ENCODE results near the gene SLC22A16. TPM values are rescaled to one million over a fixed set of nuclear protein-coding genes. Genes with fewer than 3 reads are reported as not detected.
"Not testable (repeated sequence)": the region's sequence is repeated elsewhere in the genome, so short reads cannot be mapped to it uniquely, and the experiment has no call there.

The SLC22A16 gene
- total and polyA plus RNA-seq, 2 donors, result 1.0 to 1.9 TPM

DNA sequence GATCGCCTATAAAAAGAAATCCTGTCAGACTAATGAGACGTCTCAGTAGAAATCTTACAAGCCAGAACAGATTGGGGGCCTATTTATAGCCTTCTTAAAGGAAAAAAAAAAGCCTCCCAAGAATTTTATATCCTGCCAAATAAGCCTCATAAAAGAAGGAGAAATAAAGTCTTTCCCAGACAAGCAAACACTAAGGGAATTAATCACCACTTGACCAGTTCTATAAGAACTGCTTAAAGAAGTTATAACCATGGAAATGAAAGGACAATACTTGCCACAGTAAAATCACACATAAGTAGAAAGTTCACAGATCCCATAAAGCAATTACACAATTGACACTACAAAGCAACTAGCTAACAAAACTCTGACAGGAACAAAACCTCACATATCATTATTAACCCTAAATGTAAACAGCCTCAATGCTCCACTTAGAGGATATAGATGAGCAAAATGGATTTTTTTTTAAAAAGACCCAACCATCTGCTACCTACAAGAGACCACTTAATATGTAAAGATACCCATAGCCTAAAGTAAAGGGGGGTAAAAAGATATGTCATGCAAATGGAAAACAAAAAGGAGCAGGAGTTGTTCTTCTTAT, 13.4 kb downstream of the SLC22A16 start:
- H3K27me3 ChIP-seq (ENCODE audit: control insufficient read depth in 2 of 2, insufficient read depth in 1 of 2, low read length in 1 of 2), result no peaks in the 10 kb centered on the region
- WGBS, result 93% methylated on average over 2 of the region's 2 CpGs

GRCh38 chr6:110461376-110461775, 15.0 kb downstream of the SLC22A16 start:
- no peaks in the 10 kb centered on the region for H3K4me1 ChIP-seq (ENCODE audit: control insufficient read depth in 2 of 2, insufficient read depth in 2 of 2, low read length in 2 of 2)
- WGBS, result 100% methylated on average over 1 of the region's 1 CpG
- H3K36me3 ChIP-seq (ENCODE audit: control insufficient read depth in 2 of 2, insufficient read depth in 2 of 2, low read length in 1 of 2), result no peaks in the 10 kb centered on the region
- H3K27ac ChIP-seq (ENCODE audit: low read depth in 1 of 2, low read length in 1 of 2), result no peak overlapping the region
- peaks cover 1 to 11% of the 10 kb centered on the region in 2 donors for H3K9me3 ChIP-seq (ENCODE audit: control insufficient read depth in 2 of 2, insufficient read depth in 1 of 2, low read length in 1 of 2)
- H3K27me3 ChIP-seq (ENCODE audit: control insufficient read depth in 2 of 2, insufficient read depth in 1 of 2, low read length in 1 of 2), result no peaks in the 10 kb centered on the region
- no peak for DNase-seq (ENCODE audit: low read depth in 6 of 9, low spot score in 9 of 9)
- H3K4me3 ChIP-seq (ENCODE audit: low read length in 2 of 2), result no peak overlapping the region

More for the DNA sequence above, 13.4 kb downstream of the SLC22A16 start:
- Histone ChIP-seq H3K27ac (ENCODE audit: low read depth in 1 of 2, low read length in 1 of 2) (no peak overlapping the region), H3K4me1 (ENCODE audit: control insufficient read depth in 2 of 2, insufficient read depth in 2 of 2, low read length in 2 of 2) (no peaks in the 10 kb centered on the region), H3K9me3 (ENCODE audit: control insufficient read depth in 2 of 2, insufficient read depth in 1 of 2, low read length in 1 of 2) (peaks cover 1 to 10% of the 10 kb centered on the region in 2 donors), H3K36me3 (ENCODE audit: control insufficient read depth in 2 of 2, insufficient read depth in 2 of 2, low read length in 1 of 2) (no peaks in the 10 kb centered on the region), H3K4me3 (ENCODE audit: low read length in 2 of 2) (no peak overlapping the region)
- peak in 1 of 9 donors; percentile 6 for DNase-seq (ENCODE audit: low read depth in 6 of 9, low spot score in 9 of 9)

GRCh38 chr6:110459137-110459536, 17.3 kb downstream of the SLC22A16 start:
- no peaks in the 10 kb centered on the region for H3K4me1 ChIP-seq (ENCODE audit: control insufficient read depth in 2 of 2, insufficient read depth in 2 of 2, low read length in 2 of 2)

DNA sequence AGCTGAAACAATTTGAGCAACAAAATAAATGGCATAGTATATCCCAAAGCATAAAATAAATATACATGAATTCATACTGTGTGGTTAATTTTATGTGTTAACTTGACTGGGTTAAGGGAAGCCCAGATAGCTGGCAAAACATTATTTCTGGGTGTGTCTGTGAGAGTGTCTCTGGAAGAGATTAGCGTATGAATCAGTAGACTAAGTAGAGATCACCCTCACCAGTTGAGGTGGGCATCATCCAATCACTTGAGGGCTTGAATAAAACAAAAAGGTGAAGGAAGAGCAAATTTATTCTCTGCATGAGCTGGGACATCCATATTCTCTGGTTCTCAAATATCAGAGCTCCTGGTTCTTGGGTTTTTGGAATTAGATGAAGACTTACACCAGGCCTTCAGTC, 17.9 kb downstream of the SLC22A16 start:
- H3K36me3 ChIP-seq (ENCODE audit: control insufficient read depth in 2 of 2, insufficient read depth in 2 of 2, low read length in 1 of 2), result no peaks in the 10 kb centered on the region
- DNase-seq (ENCODE audit: low read depth in 6 of 9, low spot score in 9 of 9), result no peak
- no peak overlapping the region for H3K27ac ChIP-seq (ENCODE audit: low read depth in 1 of 2, low read length in 1 of 2)
- no peaks in the 10 kb centered on the region for H3K27me3 ChIP-seq (ENCODE audit: control insufficient read depth in 2 of 2, insufficient read depth in 1 of 2, low read length in 1 of 2)
- peaks cover 1 to 11% of the 10 kb centered on the region in 2 donors for H3K9me3 ChIP-seq (ENCODE audit: control insufficient read depth in 2 of 2, insufficient read depth in 1 of 2, low read length in 1 of 2)
- 100% methylated on average over 1 of the region's 1 CpG for whole genome bisulfite sequencing
- no peaks in the 10 kb centered on the region for H3K4me1 ChIP-seq (ENCODE audit: control insufficient read depth in 2 of 2, insufficient read depth in 2 of 2, low read length in 2 of 2)
- no peak overlapping the region for H3K4me3 ChIP-seq (ENCODE audit: low read length in 2 of 2)

More at GRCh38 chr6:110459137-110459536, 17.3 kb downstream of the SLC22A16 start:
- Histone ChIP-seq H3K36me3 (ENCODE audit: control insufficient read depth in 2 of 2, insufficient read depth in 2 of 2, low read length in 1 of 2) (no peaks in the 10 kb centered on the region), H3K27ac (ENCODE audit: low read depth in 1 of 2, low read length in 1 of 2) (no peak overlapping the region), H3K9me3 (ENCODE audit: control insufficient read depth in 2 of 2, insufficient read depth in 1 of 2, low read length in 1 of 2) (peaks cover 1 to 11% of the 10 kb centered on the region in 2 donors), H3K27me3 (ENCODE audit: control insufficient read depth in 2 of 2, insufficient read depth in 1 of 2, low read length in 1 of 2) (no peaks in the 10 kb centered on the region), H3K4me3 (ENCODE audit: low read length in 2 of 2) (no peak overlapping the region)
- DNase-seq (ENCODE audit: low read depth in 6 of 9, low spot score in 9 of 9), result no peak
- WGBS, result 97% methylated on average over 2 of the region's 2 CpGs

DNA sequence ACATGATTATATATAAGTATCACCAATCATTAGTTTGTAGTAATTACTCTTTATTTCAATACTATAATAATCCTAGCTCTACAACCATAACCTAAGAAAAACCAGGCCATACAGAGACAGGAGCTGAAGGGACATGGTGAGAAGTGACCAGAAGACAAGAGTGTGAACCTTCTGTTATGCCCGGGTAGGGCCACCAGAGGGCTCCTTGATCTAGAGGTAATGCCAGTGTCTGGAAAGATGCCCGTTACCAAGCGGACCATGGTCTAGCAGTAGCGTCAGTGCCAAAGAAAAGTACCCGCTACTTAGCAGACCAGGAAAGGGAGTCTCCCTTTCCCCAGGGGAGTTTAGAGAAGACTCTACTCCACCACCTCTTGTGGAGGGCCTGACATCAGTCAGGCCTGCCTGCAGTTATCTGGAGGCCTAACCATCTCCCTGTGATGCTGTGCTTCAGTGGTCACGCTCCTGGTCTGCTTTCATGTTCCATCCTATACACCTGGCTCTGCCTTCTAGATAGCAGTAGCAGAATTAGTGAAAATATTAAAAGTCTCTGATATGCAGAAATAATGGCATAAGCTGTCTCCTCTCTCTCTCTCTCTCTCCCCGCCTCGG, 18.7 kb downstream of the SLC22A16 start:
- not testable (repeated sequence) for H3K27me3 ChIP-seq (ENCODE audit: control insufficient read depth in 2 of 2, insufficient read depth in 1 of 2, low read length in 1 of 2); H3K36me3 ChIP-seq (ENCODE audit: control insufficient read depth in 2 of 2, insufficient read depth in 2 of 2, low read length in 1 of 2); H3K4me1 ChIP-seq (ENCODE audit: control insufficient read depth in 2 of 2, insufficient read depth in 2 of 2, low read length in 2 of 2); DNase-seq (ENCODE audit: low read depth in 6 of 9, low spot score in 9 of 9); H3K27ac ChIP-seq (ENCODE audit: low read depth in 1 of 2, low read length in 1 of 2); H3K4me3 ChIP-seq (ENCODE audit: low read length in 2 of 2)
- WGBS, result 98% methylated on average over 8 of the region's 8 CpGs
- H3K9me3 ChIP-seq (ENCODE audit: control insufficient read depth in 2 of 2, insufficient read depth in 1 of 2, low read length in 1 of 2), result peaks cover 1 to 11% of the 10 kb centered on the region in 2 donors

- H3K4me3 ChIP-seq (ENCODE audit: low read length in 2 of 2), result no peak overlapping the region
- H3K9me3 ChIP-seq (ENCODE audit: control insufficient read depth in 2 of 2, insufficient read depth in 1 of 2, low read length in 1 of 2), result peaks cover 1 to 11% of the 10 kb centered on the region in 2 donors
- 96% methylated on average over 3 of the region's 3 CpGs for WGBS
- no peaks in the 10 kb centered on the region for H3K36me3 ChIP-seq (ENCODE audit: control insufficient read depth in 2 of 2, insufficient read depth in 2 of 2, low read length in 1 of 2)
- no peak for DNase-seq (ENCODE audit: low read depth in 6 of 9, low spot score in 9 of 9)
- no peaks in the 10 kb centered on the region for H3K4me1 ChIP-seq (ENCODE audit: control insufficient read depth in 2 of 2, insufficient read depth in 2 of 2, low read length in 2 of 2)
- H3K27me3 ChIP-seq (ENCODE audit: control insufficient read depth in 2 of 2, insufficient read depth in 1 of 2, low read length in 1 of 2), result no peaks in the 10 kb centered on the region
- no peak overlapping the region for H3K27ac ChIP-seq (ENCODE audit: low read depth in 1 of 2, low read length in 1 of 2)
Observed at GRCh38 chr6:110456694-110457093, 19.7 kb downstream of the SLC22A16 start.

DNA sequence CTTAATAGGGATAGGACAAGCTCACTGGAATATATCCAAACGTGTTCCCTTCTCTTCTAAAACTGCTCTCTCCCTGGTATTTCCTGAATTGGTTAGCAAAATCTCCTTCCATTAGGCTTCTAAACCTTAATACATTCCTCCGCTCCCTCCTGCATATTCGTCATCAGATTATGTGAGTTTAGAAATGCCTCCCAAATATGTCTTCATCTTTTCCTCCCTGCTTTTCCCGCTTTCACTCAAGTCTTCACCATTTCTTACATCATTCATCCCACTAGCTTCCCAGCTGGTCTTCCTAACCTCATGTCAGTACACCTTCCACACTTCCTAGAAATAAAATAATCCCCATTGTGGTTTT, 26.9 kb downstream of the SLC22A16 start:
- 95% methylated on average over 4 of the region's 4 CpGs for WGBS
- no peaks in the 10 kb centered on the region for H3K36me3 ChIP-seq (ENCODE audit: control insufficient read depth in 2 of 2, insufficient read depth in 2 of 2, low read length in 1 of 2)
- H3K4me3 ChIP-seq (ENCODE audit: low read length in 2 of 2), result no peak overlapping the region
- no peaks in the 10 kb centered on the region for H3K27me3 ChIP-seq (ENCODE audit: control insufficient read depth in 2 of 2, insufficient read depth in 1 of 2, low read length in 1 of 2)
- H3K4me1 ChIP-seq (ENCODE audit: control insufficient read depth in 2 of 2, insufficient read depth in 2 of 2, low read length in 2 of 2), result peaks cover 0 to 6% of the 10 kb centered on the region in 2 donors
- H3K27ac ChIP-seq (ENCODE audit: low read depth in 1 of 2, low read length in 1 of 2), result no peak overlapping the region
- DNase-seq (ENCODE audit: low read depth in 6 of 9, low spot score in 9 of 9), result no peak
- no peaks in the 10 kb centered on the region for H3K9me3 ChIP-seq (ENCODE audit: control insufficient read depth in 2 of 2, insufficient read depth in 1 of 2, low read length in 1 of 2)

- no peak overlapping the region for H3K4me3 ChIP-seq (ENCODE audit: low read length in 2 of 2)
- no peaks in the 10 kb centered on the region for H3K9me3 ChIP-seq (ENCODE audit: control insufficient read depth in 2 of 2, insufficient read depth in 1 of 2, low read length in 1 of 2)
- H3K36me3 ChIP-seq (ENCODE audit: control insufficient read depth in 2 of 2, insufficient read depth in 2 of 2, low read length in 1 of 2), result no peaks in the 10 kb centered on the region
- no peak overlapping the region for H3K27ac ChIP-seq (ENCODE audit: low read depth in 1 of 2, low read length in 1 of 2)
- 60% methylated on average over 4 of the region's 4 CpGs for WGBS
- H3K4me1 ChIP-seq (ENCODE audit: control insufficient read depth in 2 of 2, insufficient read depth in 2 of 2, low read length in 2 of 2), result peaks cover 0 to 6% of the 10 kb centered on the region in 2 donors
- DNase-seq (ENCODE audit: low read depth in 6 of 9, low spot score in 9 of 9), result no peak
- no peaks in the 10 kb centered on the region for H3K27me3 ChIP-seq (ENCODE audit: control insufficient read depth in 2 of 2, insufficient read depth in 1 of 2, low read length in 1 of 2)
Observed at GRCh38 chr6:110448846-110449540, 27.4 kb downstream of the SLC22A16 start.

- WGBS, result 98% methylated on average over 3 of the region's 3 CpGs
- Histone ChIP-seq H3K27me3 (ENCODE audit: control insufficient read depth in 2 of 2, insufficient read depth in 1 of 2, low read length in 1 of 2) (no peaks in the 10 kb centered on the region), H3K36me3 (ENCODE audit: control insufficient read depth in 2 of 2, insufficient read depth in 2 of 2, low read length in 1 of 2) (no peaks in the 10 kb centered on the region), H3K27ac (ENCODE audit: low read depth in 1 of 2, low read length in 1 of 2) (no peak overlapping the region), H3K4me1 (ENCODE audit: control insufficient read depth in 2 of 2, insufficient read depth in 2 of 2, low read length in 2 of 2) (peaks cover 0 to 6% of the 10 kb centered on the region in 2 donors), H3K4me3 (ENCODE audit: low read length in 2 of 2) (no peak overlapping the region), H3K9me3 (ENCODE audit: control insufficient read depth in 2 of 2, insufficient read depth in 1 of 2, low read length in 1 of 2) (no peaks in the 10 kb centered on the region)
- no peak for DNase-seq (ENCODE audit: low read depth in 6 of 9, low spot score in 9 of 9)
Observed at GRCh38 chr6:110447761-110448160, 28.7 kb downstream of the SLC22A16 start.

Measured in thymus (tissue), 11 donors.